Esophagus (tissue), 2 donors: ENCODE data around the gene PPP2R2C. TPM values are rescaled to one million over a fixed set of nuclear protein-coding genes. Genes with fewer than 3 reads are reported as not detected.

Experiments used
- H3K27ac ChIP-seq, 2 donors: one replicate each; pipeline ENCODE4 v1.5.1; 2013; ENCODE audit warnings: low read depth in 2 of 2, mild to moderate bottlenecking in 2 of 2, inconsistent platforms in 1 of 2, low read length in 1 of 2, moderate library complexity in 1 of 2
- H3K27me3 ChIP-seq, 2 donors: one replicate each; pipeline ENCODE4 v1.6.1; 2013; ENCODE audit warnings: low read length in 2 of 2, control low read depth in 1 of 2, mild to moderate bottlenecking in 1 of 2; ENCODE audit not compliant: insufficient read depth in 2 of 2, control insufficient read depth in 1 of 2
- H3K36me3 ChIP-seq, 2 donors: one replicate each; pipeline ENCODE4 v1.6.1; 2013; ENCODE audit warnings: low read length in 1 of 2; ENCODE audit not compliant: control insufficient read depth in 2 of 2, insufficient read depth in 2 of 2
- H3K4me1 ChIP-seq, 2 donors: one replicate each; pipeline ENCODE4 v1.6.1; 2013; ENCODE audit warnings: low read length in 1 of 2; ENCODE audit not compliant: control insufficient read depth in 2 of 2, insufficient read depth in 2 of 2
- H3K4me3 ChIP-seq, 2 donors: one replicate each; pipeline ENCODE4 v1.5.1; 2013; ENCODE audit warnings: low read length in 2 of 2, mild to moderate bottlenecking in 2 of 2, low read depth in 1 of 2, moderate library complexity in 1 of 2
- H3K9me3 ChIP-seq, 2 donors: one replicate each; pipeline ENCODE4 v1.6.1; 2013; ENCODE audit warnings: mild to moderate bottlenecking in 2 of 2, low read depth in 1 of 2, low read length in 1 of 2, moderate library complexity in 1 of 2; ENCODE audit not compliant: control insufficient read depth in 2 of 2, insufficient read depth in 1 of 2
- WGBS, 2 donors: extraction: QIAGEN DNeasy Blood & Tissue Kit; methylation state at CpG; one replicate each; pipeline ENCODE4 v1.1.7; 2013; 5-methylcytosine and 5-hydroxymethylcytosine counted together
- polyA plus RNA-seq, 2 donors: library from polyadenylated mRNA; stranded (reverse); fragments of 200-250 nt; gene quantifications; one replicate each; pipeline ENCODE4 v1.2.3, GENCODE V29; 2013
- donor health status: healthy with polysubstance abuse.
- donor health status: Bipolar disorder and iron deficiency.

Gene PPP2R2C
- polyA plus RNA-seq, 2 donors, result 23.2 to 26.7 TPM

- Histone ChIP-seq H3K27ac (peak overlapping the region; percentile 10 to 65), H3K27me3 (no peaks in the 10 kb centered on the region), H3K4me3 (peak overlapping the region; percentile 61 to 68), H3K36me3 (peaks cover 0 to 3% of the 10 kb centered on the region in 2 donors), H3K9me3 (peaks cover 0 to 3% of the 10 kb centered on the region in 2 donors), H3K4me1 (peaks cover 5 to 19% of the 10 kb centered on the region in 2 donors)
- WGBS, 2 donors, result 1 to 3% methylated on average over 28 of the region's 28 CpGs
Measured at GRCh38 chr4:6471307-6472007, 957 bp downstream of the PPP2R2C start.

GRCh38 chr4:6470502-6471306 is 1.7 kb downstream of the PPP2R2C start:
- H3K9me3 ChIP-seq, result peaks cover 0 to 2% of the 10 kb centered on the region in 2 donors
- H3K36me3 ChIP-seq, result peaks cover 0 to 3% of the 10 kb centered on the region in 2 donors
- H3K4me3 ChIP-seq, result peak overlapping the region; percentile 61 to 68
- 1% methylated on average over 71 to 85 of the region's 85 CpGs for WGBS, 2 donors
- H3K4me1 ChIP-seq, result peaks cover 5 to 19% of the 10 kb centered on the region in 2 donors
- peak overlapping the region; percentile 52 to 65 for H3K27ac ChIP-seq
- no peaks in the 10 kb centered on the region for H3K27me3 ChIP-seq

GRCh38 chr4:6469898-6470501 is 2.4 kb downstream of the PPP2R2C start:
- H3K9me3 ChIP-seq, result no peaks in the 10 kb centered on the region
- WGBS, 2 donors, result 54 to 60% methylated on average over 18 of the region's 18 CpGs
- peaks cover 0 to 3% of the 10 kb centered on the region in 2 donors for H3K36me3 ChIP-seq
- peaks cover 5 to 19% of the 10 kb centered on the region in 2 donors for H3K4me1 ChIP-seq
- H3K27me3 ChIP-seq, result no peaks in the 10 kb centered on the region
- H3K4me3 ChIP-seq, result peak overlapping the region; percentile 61 to 68
- peak overlapping the region; percentile 52 to 65 for H3K27ac ChIP-seq

GRCh38 chr4:6469144-6469543 is 3.3 kb downstream of the PPP2R2C start:
- H3K36me3 ChIP-seq, result peaks cover 0 to 3% of the 10 kb centered on the region in 2 donors
- H3K9me3 ChIP-seq, result no peaks in the 10 kb centered on the region
- H3K4me1 ChIP-seq, result peaks cover 5 to 18% of the 10 kb centered on the region in 2 donors
- H3K27ac ChIP-seq, result peak overlapping the region in 1 of 2 donors; percentile 54
- no peaks in the 10 kb centered on the region for H3K27me3 ChIP-seq
- WGBS, 2 donors, result 33 to 48% methylated on average over 3 of the region's 3 CpGs
- no peak overlapping the region for H3K4me3 ChIP-seq

GRCh38 chr4:6468376-6468775 is 4.0 kb downstream of the PPP2R2C start:
- Histone ChIP-seq H3K36me3 (peaks cover 0 to 3% of the 10 kb centered on the region in 2 donors), H3K27ac (no peak overlapping the region), H3K4me3 (no peak overlapping the region), H3K9me3 (no peaks in the 10 kb centered on the region), H3K4me1 (peaks cover 5 to 13% of the 10 kb centered on the region in 2 donors), H3K27me3 (no peaks in the 10 kb centered on the region)
- WGBS, 2 donors, result 73 to 86% methylated on average over 1 of the region's 1 CpG

- Histone ChIP-seq H3K4me3 (no peak overlapping the region), H3K27ac (no peak overlapping the region), H3K9me3 (no peaks in the 10 kb centered on the region), H3K36me3 (peaks cover 0 to 3% of the 10 kb centered on the region in 2 donors), H3K27me3 (no peaks in the 10 kb centered on the region), H3K4me1 (peaks cover 4 to 10% of the 10 kb centered on the region in 2 donors)
- 72 to 81% methylated on average over 6 of the region's 6 CpGs for WGBS, 2 donors
Measured at GRCh38 chr4:6467600-6467999, 4.8 kb downstream of the PPP2R2C start.

- H3K4me3 ChIP-seq, result no peak overlapping the region
- no peak overlapping the region for H3K27ac ChIP-seq
- no peaks in the 10 kb centered on the region for H3K27me3 ChIP-seq
- no peaks in the 10 kb centered on the region for H3K9me3 ChIP-seq
- peaks cover 3 to 10% of the 10 kb centered on the region in 2 donors for H3K4me1 ChIP-seq
- peaks cover 0 to 3% of the 10 kb centered on the region in 2 donors for H3K36me3 ChIP-seq
- 67 to 71% methylated on average over 9 of the region's 9 CpGs for WGBS, 2 donors
Measured at GRCh38 chr4:6466756-6467381, 5.5 kb downstream of the PPP2R2C start.

- peaks cover 0 to 3% of the 10 kb centered on the region in 2 donors for H3K36me3 ChIP-seq
- no peaks in the 10 kb centered on the region for H3K27me3 ChIP-seq
- WGBS, 2 donors, result 86 to 88% methylated on average over 11 of the region's 11 CpGs
- H3K9me3 ChIP-seq, result no peaks in the 10 kb centered on the region
- peaks cover 3 to 11% of the 10 kb centered on the region in 2 donors for H3K4me1 ChIP-seq
- no peak overlapping the region for H3K4me3 ChIP-seq
- H3K27ac ChIP-seq, result no peak overlapping the region
Measured at GRCh38 chr4:6465955-6466354, 6.5 kb downstream of the PPP2R2C start.
